Adrenal gland (tissue), 19 donors: ENCODE measurements around the gene AP1G2. TPM values are rescaled to one million over a fixed set of nuclear protein-coding genes. Genes with fewer than 3 reads are reported as not detected.

Experiments
- DNase-seq, 7 donors: peaks; one replicate each; pipeline ENCODE4 v3.0.0-alpha.2; 2019 to 2020
- H3K27ac ChIP-seq, 5 donors: fragments of 200-600 bp; sonication (generic) in 4 of 5; 1 replicate in 3 of 5; 2 replicates in 2 of 5; pipeline versions ENCODE4 v1.5.1 to v1.8.0; 2016 to 2020; ENCODE audit warnings: mild to moderate bottlenecking in 1 of 5
- H3K27me3 ChIP-seq: fragments of 200-600 bp; 2 replicates; pipeline ENCODE4 v1.8.0; 2021
- H3K36me3 ChIP-seq, 2 donors: fragments of 200-600 bp; replicated peaks in 1 of 2; 1 replicate in 1 of 2; 2 replicates in 1 of 2; pipeline versions ENCODE4 v1.5.1 to v1.8.0; 2018 to 2022
- H3K4me1 ChIP-seq, 2 donors: fragments of 200-600 bp; replicated peaks in 1 of 2; 1 replicate in 1 of 2; 2 replicates in 1 of 2; pipeline versions ENCODE4 v1.5.1 to v1.8.0; 2018 to 2021
- H3K4me3 ChIP-seq, 4 donors: fragments of 200-600 bp; sonication (generic) in 3 of 4; one replicate each; pipeline ENCODE4 v1.5.1; 2016 to 2018
- H3K9me3 ChIP-seq, 3 donors: fragments of 200-600 bp; sonication (generic) in 1 of 3; replicated peaks in 1 of 3; 1 replicate in 2 of 3; 2 replicates in 1 of 3; pipeline versions ENCODE4 v1.5.1 to v1.8.0; 2016 to 2021
- POLR2A ChIP-seq, 2 donors: fragments of 450-650 bp; IDR thresholded peaks; one replicate each; pipeline ENCODE4 v1.6.1; 2017; ENCODE audit warnings: antibody characterized with exemption in 2 of 2, mild to moderate bottlenecking in 2 of 2, moderate library complexity in 1 of 2
- WGBS, 4 donors: extraction: QIAGEN DNeasy Blood & Tissue Kit in 2 of 4; methylation state at CpG; one replicate each; pipeline versions ENCODE4 v1.1.5 to v1.1.7; 2013 to 2017; 5-methylcytosine and 5-hydroxymethylcytosine counted together
- intact Hi-C, 2 donors: fragments of 100-400 bp; cut with DNase I; formaldehyde crosslinking; loops; one replicate each; pipeline versions ENCODE4 v1.14.1 to v1.15.0; 2022 to 2023
- long read RNA-seq, 10 donors: library from polyadenylated mRNA in 3 of 10; unstranded in 2 of 10; stranded (forward) in 1 of 10; transcript quantifications; one replicate each; pipeline ENCODE4 v2.0.0 and lab custom pipeline, GENCODE V29; 2021 to 2026
- polyA plus RNA-seq, 3 donors: library from polyadenylated mRNA; stranded (reverse); fragments of 200-250 nt in 2 of 3; fragments of 350-450 nt in 1 of 3; fragmentation: Illumina TruSeq in 1 of 3; extraction: RNeasy Lipid Tissue Mini Kit (QIAGEN cat#74804) in 1 of 3; gene quantifications; one replicate each; pipeline ENCODE4 v1.2.3, GENCODE V29; 2013 to 2014
- total RNA-seq, 9 donors: library from RNA; depleted of rRNA in 4 of 9; stranded (reverse); fragments of >200 nt in 4 of 9; fragments of 120-200 nt in 1 of 9; fragmentation: NEBNext Ultra II Directional in 1 of 9; extraction: Animal tissue kit (Norgen Biotek cat#: 25700) in 1 of 9; gene quantifications; one replicate each; pipeline versions ENCODE4 v1.1.0 to v1.2.4, GENCODE V29; 2013 to 2023
- TF ChIP-seq, protein P1 (sequence below), 6 experiments: fragments of 450-650 bp in 4 of 6; fragments of 200-600 bp in 2 of 6; sonication (generic) in 1 of 6; IDR thresholded peaks; 1 replicate in 5 of 6; 2 replicates in 1 of 6; pipeline versions ENCODE4 v1.5.1 to v1.8.0; 2016 to 2021; ENCODE audit warnings: antibody characterized with exemption in 6 of 6, mild to moderate bottlenecking in 2 of 6, moderate library complexity in 1 of 6
- donor health status: healthy with polysubstance abuse.
- donor health status: Bipolar disorder and iron deficiency.
- donor health status: DM: yes; HTN: yes; CAD: no.
- donor health status: DM: no; HTN: no; CAD: no.
- donor health status: DM: no; HTN: no; CAD: no.
- donor health status: DM: yes; HTN: yes; CAD: no.

Gene AP1G2, protein sequence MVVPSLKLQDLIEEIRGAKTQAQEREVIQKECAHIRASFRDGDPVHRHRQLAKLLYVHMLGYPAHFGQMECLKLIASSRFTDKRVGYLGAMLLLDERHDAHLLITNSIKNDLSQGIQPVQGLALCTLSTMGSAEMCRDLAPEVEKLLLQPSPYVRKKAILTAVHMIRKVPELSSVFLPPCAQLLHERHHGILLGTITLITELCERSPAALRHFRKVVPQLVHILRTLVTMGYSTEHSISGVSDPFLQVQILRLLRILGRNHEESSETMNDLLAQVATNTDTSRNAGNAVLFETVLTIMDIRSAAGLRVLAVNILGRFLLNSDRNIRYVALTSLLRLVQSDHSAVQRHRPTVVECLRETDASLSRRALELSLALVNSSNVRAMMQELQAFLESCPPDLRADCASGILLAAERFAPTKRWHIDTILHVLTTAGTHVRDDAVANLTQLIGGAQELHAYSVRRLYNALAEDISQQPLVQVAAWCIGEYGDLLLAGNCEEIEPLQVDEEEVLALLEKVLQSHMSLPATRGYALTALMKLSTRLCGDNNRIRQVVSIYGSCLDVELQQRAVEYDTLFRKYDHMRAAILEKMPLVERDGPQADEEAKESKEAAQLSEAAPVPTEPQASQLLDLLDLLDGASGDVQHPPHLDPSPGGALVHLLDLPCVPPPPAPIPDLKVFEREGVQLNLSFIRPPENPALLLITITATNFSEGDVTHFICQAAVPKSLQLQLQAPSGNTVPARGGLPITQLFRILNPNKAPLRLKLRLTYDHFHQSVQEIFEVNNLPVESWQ
- total RNA-seq = 100 to 1,000 TPM in 2 of 9 donors, 10 to 100 TPM in 7; 35.2 to 142 (median 78.9) TPM
- polyA plus RNA-seq = 100 to 1,000 TPM in 2 of 3 donors, 10 to 100 TPM in 1; 27.9 to 587 (median 285) TPM
- long read RNA-seq, donor 1, partial matches to known transcripts = 0 of 7 reads
- long read RNA-seq, donor 1, other reads (novel, unspliced or antisense) = 0 of 7 reads
- long read RNA-seq, donor 2, transcript AP1G2-214 (2 exons, 658 nt) = major isoform, 5 of 23 reads
- long read RNA-seq, donor 2, partial matches to known transcripts = 16 of 23 reads
- long read RNA-seq, donor 2, other reads (novel, unspliced or antisense) = 0 of 23 reads
- long read RNA-seq, donor 3, transcript AP1G2-214 (2 exons, 658 nt) = major isoform, 5 of 6 reads
- long read RNA-seq, donor 3, partial matches to known transcripts = 0 of 6 reads
- long read RNA-seq, donor 3, other reads (novel, unspliced or antisense) = 0 of 6 reads
- long read RNA-seq, donor 4, transcript AP1G2-202 (22 exons, 2,609 nt) = major isoform, 6 of 14 reads
- long read RNA-seq, donor 4, partial matches to known transcripts = 2 of 14 reads
- long read RNA-seq, donor 4, other reads (novel, unspliced or antisense) = 6 of 14 reads
- long read RNA-seq, donor 5, transcript AP1G2-202 (22 exons, 2,609 nt) = major isoform, 43 of 122 reads
- long read RNA-seq, donor 5, partial matches to known transcripts = 4 of 122 reads
- long read RNA-seq, donor 5, other reads (novel, unspliced or antisense) = 74 of 122 reads
- long read RNA-seq, donor 6, partial matches to known transcripts = 0 of 10 reads
- long read RNA-seq, donor 6, other reads (novel, unspliced or antisense) = 6 of 10 reads
- long read RNA-seq, donor 7, partial matches to known transcripts = 0 of 4 reads
- long read RNA-seq, donor 7, other reads (novel, unspliced or antisense) = 0 of 4 reads
- long read RNA-seq, donor 8, partial matches to known transcripts = 12 of 21 reads
- long read RNA-seq, donor 8, other reads (novel, unspliced or antisense) = 0 of 21 reads
- long read RNA-seq, donor 9, partial matches to known transcripts = 0 of 8 reads
- long read RNA-seq, donor 9, other reads (novel, unspliced or antisense) = 0 of 8 reads
- long read RNA-seq, donor 10, partial matches to known transcripts = 20 of 20 reads
- long read RNA-seq, donor 10, other reads (novel, unspliced or antisense) = 0 of 20 reads

DNA sequence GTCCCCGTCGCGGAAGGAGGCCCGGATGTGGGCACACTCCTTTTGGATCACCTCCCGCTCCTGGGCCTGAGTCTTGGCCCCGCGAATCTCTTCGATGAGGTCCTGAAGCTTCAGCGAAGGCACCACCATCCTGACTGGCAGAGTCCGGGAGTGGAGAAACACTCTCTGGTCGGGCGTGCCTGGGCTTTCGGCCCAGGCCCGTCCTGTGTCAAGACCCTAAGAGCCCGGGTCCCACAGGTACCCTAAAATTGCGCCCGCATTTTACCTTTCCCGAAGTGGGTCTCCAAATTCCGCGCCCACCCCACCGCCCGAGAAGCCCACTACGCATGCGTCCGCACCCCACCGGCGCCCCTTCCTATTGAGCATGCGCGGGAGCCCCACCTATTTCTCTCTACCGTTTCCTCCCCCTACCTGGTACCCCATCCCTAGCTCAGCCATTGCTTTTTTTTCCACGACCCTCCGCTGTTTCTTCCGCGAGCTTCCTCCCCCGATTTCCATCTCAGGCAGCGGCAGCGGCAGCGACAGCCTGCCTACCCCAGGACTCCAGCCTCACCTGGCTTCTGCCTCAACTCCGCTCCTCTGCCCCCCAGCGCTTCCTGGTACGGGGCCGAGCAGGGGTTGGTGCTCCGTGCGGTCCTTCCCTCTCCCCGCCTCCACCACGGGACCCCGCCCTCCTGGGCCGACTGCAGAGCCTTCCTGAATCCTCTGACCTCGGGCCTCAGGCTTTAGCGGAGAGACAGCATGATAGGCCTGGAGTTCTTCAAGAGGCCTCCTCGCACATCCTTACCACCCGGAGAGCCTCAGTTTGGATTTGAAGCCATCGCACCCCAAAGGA, at the start of gene AP1G2:
AP1G2 (minus strand) TSS at position 606 of the 835 bp plus-strand sequence; CDS start at position 129, 477 bp downstream.
- intact Hi-C loops = loop anchor here (10.0 kb wide), 2 partner anchors 233 to 243 kb away; partner anchors contain the start of gene PABPN1 (in 1 of the 2)

DNA sequence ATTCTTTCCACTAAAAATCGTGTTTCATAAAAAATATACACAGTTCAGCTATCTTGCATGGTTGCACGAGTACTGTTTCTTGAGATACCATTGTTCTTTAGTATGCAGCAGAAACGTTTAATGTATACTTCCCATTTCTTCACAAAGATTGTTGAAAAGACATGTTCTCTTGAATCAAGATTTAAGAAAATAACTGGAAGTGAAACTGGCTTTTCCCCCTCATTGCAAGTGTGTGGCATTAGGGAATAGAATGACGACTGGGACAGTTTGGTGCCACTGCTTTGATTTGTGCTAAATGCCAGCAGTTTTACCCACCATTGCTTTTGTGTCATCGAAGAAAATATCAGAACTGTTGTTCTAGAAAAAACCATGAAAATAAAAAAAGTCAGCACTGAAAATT, 48.3 kb upstream of the AP1G2 start:
- Histone ChIP-seq H3K4me1 (no peaks in the 10 kb centered on the region), H3K27ac (no peak overlapping the region), H3K27me3 (no peaks in the 10 kb centered on the region), H3K36me3 (no peaks in the 10 kb centered on the region), H3K9me3 (no peaks in the 10 kb centered on the region), H3K4me3 (no peak overlapping the region)
- intact Hi-C loops = no loop called here
- no peak for DNase-seq
- TF ChIP-seq POLR2A (IDR thresholded peaks at IDR 0.05) = no peak
- TF ChIP-seq, protein P1, sequence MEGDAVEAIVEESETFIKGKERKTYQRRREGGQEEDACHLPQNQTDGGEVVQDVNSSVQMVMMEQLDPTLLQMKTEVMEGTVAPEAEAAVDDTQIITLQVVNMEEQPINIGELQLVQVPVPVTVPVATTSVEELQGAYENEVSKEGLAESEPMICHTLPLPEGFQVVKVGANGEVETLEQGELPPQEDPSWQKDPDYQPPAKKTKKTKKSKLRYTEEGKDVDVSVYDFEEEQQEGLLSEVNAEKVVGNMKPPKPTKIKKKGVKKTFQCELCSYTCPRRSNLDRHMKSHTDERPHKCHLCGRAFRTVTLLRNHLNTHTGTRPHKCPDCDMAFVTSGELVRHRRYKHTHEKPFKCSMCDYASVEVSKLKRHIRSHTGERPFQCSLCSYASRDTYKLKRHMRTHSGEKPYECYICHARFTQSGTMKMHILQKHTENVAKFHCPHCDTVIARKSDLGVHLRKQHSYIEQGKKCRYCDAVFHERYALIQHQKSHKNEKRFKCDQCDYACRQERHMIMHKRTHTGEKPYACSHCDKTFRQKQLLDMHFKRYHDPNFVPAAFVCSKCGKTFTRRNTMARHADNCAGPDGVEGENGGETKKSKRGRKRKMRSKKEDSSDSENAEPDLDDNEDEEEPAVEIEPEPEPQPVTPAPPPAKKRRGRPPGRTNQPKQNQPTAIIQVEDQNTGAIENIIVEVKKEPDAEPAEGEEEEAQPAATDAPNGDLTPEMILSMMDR (IDR thresholded peaks at IDR 0.05) = no peak
- whole genome bisulfite sequencing, 4 donors = 57 to 72% (median 63%) methylated on average over 5 of the region's 5 CpGs

More for the DNA sequence above, at the start of gene AP1G2:
- Histone ChIP-seq H3K4me3 (peak within 1 kb of the TSS in 3 of 4 donors; percentile 41 to 69 (median 61)), H3K27me3 (no peaks in the 10 kb centered on the region), H3K36me3 (peaks cover 0 to 13% of the 10 kb centered on the region in 2 donors), H3K9me3 (no peaks in the 10 kb centered on the region), H3K4me1 (peaks cover 0 to 16% of the 10 kb centered on the region in 2 donors), H3K27ac (peak within 1 kb of the TSS in 3 of 5 donors; percentile 66 to 80 (median 73))
- TF ChIP-seq POLR2A (IDR thresholded peaks at IDR 0.05) = peak in 1 of 2 donors; percentile 22
- TF ChIP-seq, protein P1 (IDR thresholded peaks at IDR 0.05) = no peak
- peak; percentile 87 to 93 (median 91) for DNase-seq
- WGBS, 4 donors = 1 to 2% (median 1%) methylated on average over 39 to 53 of the region's 53 CpGs

DNA sequence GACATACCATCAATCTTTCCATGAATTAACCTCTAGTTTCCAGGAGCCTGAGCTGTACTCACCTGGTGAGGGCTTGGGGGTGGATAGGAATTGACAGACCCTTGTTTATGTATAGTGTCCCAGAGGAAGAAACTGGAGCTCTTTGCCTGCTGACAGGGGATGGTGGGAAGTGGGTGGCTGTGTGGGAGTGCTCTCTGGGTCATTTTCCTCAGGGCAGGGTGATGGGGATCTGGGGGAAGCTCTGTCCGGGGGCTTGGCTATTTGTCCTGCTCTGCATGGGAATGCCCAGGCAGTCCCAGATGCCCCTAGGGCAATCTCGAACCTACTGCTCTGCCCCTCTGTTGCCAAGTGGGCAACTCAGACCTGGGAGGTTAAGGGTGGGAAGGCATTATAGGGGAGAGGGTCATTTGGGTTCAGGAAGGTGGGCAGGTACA, 46.8 kb upstream of the AP1G2 start:
- WGBS, 4 donors = 71 to 86% (median 81%) methylated on average over 1 to 2 of the region's 2 CpGs; no CpG with 5 or more reads in 1 of the 4 donors
- intact Hi-C loops = no loop called here
- Histone ChIP-seq H3K36me3 (no peaks in the 10 kb centered on the region), H3K9me3 (no peaks in the 10 kb centered on the region), H3K4me1 (no peaks in the 10 kb centered on the region), H3K27ac (no peak overlapping the region), H3K27me3 (no peaks in the 10 kb centered on the region), H3K4me3 (no peak overlapping the region)
- TF ChIP-seq, protein P1 (IDR thresholded peaks at IDR 0.05) = no peak
- TF ChIP-seq POLR2A (IDR thresholded peaks at IDR 0.05) = no peak
- no peak for DNase-seq
